HepG2 (cell line): ENCODE data around the gene SLC45A1.

Source experiments
- BHLHE40 ChIP-seq: IDR thresholded peaks from 2 replicates; pipeline ENCODE4 v1.6.1; 2011; ENCODE audit warnings: low read length, improper control_type of control experiment
- POLR2A ChIP-seq, 2 experiments: IDR thresholded peaks; 2 replicates each; pipeline ENCODE4 v1.6.1; 2011; ENCODE audit warnings: low read depth in 2 of 2, low read length in 2 of 2, mild to moderate bottlenecking in 1 of 2, moderate library complexity in 1 of 2; ENCODE audit not compliant: insufficient read depth in 1 of 2
- ZNF367 ChIP-seq: sonication (generic); formaldehyde crosslinking; IDR thresholded peaks from 2 replicates; pipeline ENCODE4 v1.4.0; 2020; ENCODE audit warnings: missing genetic modification reagents, borderline replicate concordance
- ZNF549 ChIP-seq: sonication (generic); formaldehyde crosslinking; IDR thresholded peaks from 2 replicates; pipeline ENCODE4 v1.5.0; 2020; ENCODE audit warnings: missing genetic modification reagents

DNA sequence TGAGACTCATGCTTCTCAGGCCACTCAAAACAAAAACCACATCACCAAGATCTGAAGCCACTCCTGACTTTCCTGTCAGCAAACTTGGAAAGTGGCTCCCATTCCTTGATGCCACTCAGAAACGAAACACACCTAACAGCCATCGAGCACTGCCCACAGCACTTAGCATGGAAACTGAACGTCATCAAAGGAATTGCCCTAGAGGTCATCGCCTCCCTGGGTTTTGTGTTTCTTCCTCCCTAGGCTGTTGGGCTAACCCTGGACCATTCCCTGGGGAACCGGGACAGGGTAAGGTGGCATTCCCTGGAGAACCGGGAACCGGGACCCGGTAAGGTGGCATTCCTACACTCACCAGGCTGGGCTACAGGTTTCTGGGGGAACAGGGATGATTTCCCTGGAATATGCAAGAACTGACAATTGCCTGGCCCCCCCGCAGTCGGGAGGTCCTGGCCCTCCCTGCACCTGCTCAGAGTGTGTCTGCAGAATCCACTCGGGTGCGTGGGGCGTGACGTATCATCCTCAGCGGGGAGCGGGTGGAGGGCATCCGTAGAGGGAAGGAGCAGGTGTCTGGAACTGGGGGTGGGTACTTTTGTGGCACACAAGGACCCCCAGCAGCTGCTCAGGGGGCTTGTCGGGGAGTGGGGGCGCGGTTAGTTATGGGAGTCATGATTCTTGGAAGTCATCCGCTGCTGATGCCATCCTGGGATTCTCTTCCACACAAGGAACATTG is 30.3 kb downstream of the SLC45A1 start:
- TF ChIP-seq POLR2A (IDR thresholded peaks at IDR 0.05; ENCODE audit: insufficient read depth in 1 of 2, low read depth in 2 of 2, low read length in 2 of 2): no peak
- TF ChIP-seq BHLHE40: no peak
- no peak for TF ChIP-seq ZNF549 (CRISPR knock-in tag)
- TF ChIP-seq ZNF367 (CRISPR knock-in tag): no peak
